Fibroblast of lung (primary cell): ENCODE results near the gene ALAS1. TPM values are rescaled to one million over a fixed set of nuclear protein-coding genes. Genes with fewer than 3 reads are reported as not detected.

Experiments used
- DNase-seq, 2 donors: peaks; one replicate each; pipeline versions ENCODE4 v3.0.0 to v3.0.0-alpha.2; 2010; ENCODE audit warnings: low read depth in 2 of 2
- H2AFZ ChIP-seq: 2 replicates; pipeline ENCODE4 v1.5.1; 2012; ENCODE audit warnings: low read length, control low read depth, inconsistent platforms
- H3K27ac ChIP-seq: 2 replicates; pipeline ENCODE4 v1.5.1; 2011; ENCODE audit warnings: low read length, control low read depth; ENCODE audit not compliant: insufficient read depth
- H3K27me3 ChIP-seq: 2 replicates; pipeline ENCODE4 v1.5.1; 2011; ENCODE audit warnings: mild to moderate bottlenecking, low read length; ENCODE audit not compliant: control insufficient read depth, insufficient read depth
- H3K36me3 ChIP-seq: 2 replicates; pipeline ENCODE4 v1.5.1; 2011; ENCODE audit warnings: low read length; ENCODE audit not compliant: control insufficient read depth, insufficient read depth
- H3K4me1 ChIP-seq: 2 replicates; pipeline ENCODE4 v1.5.1; 2011; ENCODE audit warnings: low read length; ENCODE audit not compliant: control insufficient read depth, insufficient read depth; ENCODE audit errors: extremely low read depth
- H3K4me2 ChIP-seq: 2 replicates; pipeline ENCODE4 v1.5.1; 2011; ENCODE audit warnings: low read length, control low read depth; ENCODE audit not compliant: insufficient read depth; ENCODE audit errors: extremely low read depth
- H3K4me3 ChIP-seq, 4 experiments: fragments of 200-600 bp in 1 of 4; sonication (generic) in 1 of 4; replicated peaks in 1 of 4; 2 replicates each; pipeline ENCODE4 v1.5.1; 2011 to 2016; ENCODE audit warnings: low read length in 4 of 4, low read depth in 3 of 4, mild to moderate bottlenecking in 3 of 4, control low read depth in 2 of 4, inconsistent platforms in 1 of 4, mixed read lengths in 1 of 4; ENCODE audit not compliant: insufficient read depth in 1 of 4; ENCODE audit errors: control extremely low read depth in 1 of 4
- H3K79me2 ChIP-seq: 2 replicates; pipeline ENCODE4 v1.5.1; 2012; ENCODE audit warnings: mild to moderate bottlenecking, low read length, inconsistent platforms; ENCODE audit not compliant: control insufficient read depth, insufficient read depth
- H3K9ac ChIP-seq: 2 replicates; pipeline ENCODE4 v1.5.1; 2011; ENCODE audit warnings: mild to moderate bottlenecking, low read length, control low read depth; ENCODE audit not compliant: insufficient read depth
- H3K9me3 ChIP-seq: 2 replicates; pipeline ENCODE4 v1.5.1; 2012; ENCODE audit warnings: low read depth, low read length; ENCODE audit not compliant: control insufficient read depth, insufficient read depth
- H4K20me1 ChIP-seq: 2 replicates; pipeline ENCODE4 v1.5.1; 2011; ENCODE audit warnings: low read length; ENCODE audit not compliant: control insufficient read depth, insufficient read depth; ENCODE audit errors: extremely low read depth
- EZH2 ChIP-seq: IDR thresholded peaks from 2 replicates; pipeline ENCODE4 v1.5.1; 2012; ENCODE audit warnings: low read length, control low read depth, mild to moderate bottlenecking; ENCODE audit errors: missing control alignments
- polyA plus RNA-seq, 2 donors: library from polyadenylated mRNA; depleted of rRNA in 1 of 2; stranded (reverse) in 1 of 2; unstranded in 1 of 2; fragments of >200 nt; gene quantifications; 2 replicates each; pipeline ENCODE4 v1.2.1, GENCODE V29; 2011 to 2012; ENCODE audit warnings: missing spikeins in 1 of 2
- total RNA-seq: library from RNA; depleted of rRNA; stranded (reverse); fragments of >200 nt; gene quantifications from 2 replicates; pipeline ENCODE4 v1.2.1, GENCODE V29; 2014
- TF ChIP-seq, protein P1 (sequence below), 2 donors: IDR thresholded peaks in 1 of 2; conservative IDR thresholded peaks in 1 of 2; 1 replicate in 1 of 2; 2 replicates in 1 of 2; pipeline ENCODE4 v1.5.1; 2011 to 2012; ENCODE audit warnings: low read length in 2 of 2, control low read depth in 1 of 2, inconsistent platforms in 1 of 2, low read depth in 1 of 2, mild to moderate bottlenecking in 1 of 2

The ALAS1 gene
- total and polyA plus RNA-seq, 2 donors (not counting 1 experiment from before 2014, with no cell fraction given): 60.9 to 61.8 TPM

DNA sequence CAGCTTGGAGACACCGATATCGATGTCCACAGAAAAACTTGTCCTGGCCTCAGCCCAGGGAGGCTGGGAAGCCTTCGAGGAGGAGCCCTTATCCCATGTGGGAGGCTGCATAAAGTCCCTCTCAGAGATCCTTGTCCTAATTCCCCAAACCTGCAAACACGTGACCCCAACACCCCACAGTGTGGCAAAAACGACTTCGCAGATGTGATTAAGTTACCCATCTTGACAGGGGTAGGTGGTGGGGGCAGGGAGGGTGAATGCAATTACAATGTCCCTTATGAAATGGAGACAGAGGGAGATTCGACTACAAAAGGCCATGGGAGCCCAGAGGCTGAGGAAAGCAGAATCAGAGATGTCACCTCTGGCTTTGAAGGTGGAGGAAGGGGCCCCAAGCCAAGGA is 29.8 kb downstream of the ALAS1 start:
- no peak overlapping the region for H2AFZ ChIP-seq
- H3K79me2 ChIP-seq: no peaks in the 10 kb centered on the region
- H3K4me3 ChIP-seq: no peak overlapping the region
- H3K27me3 ChIP-seq: no peaks in the 10 kb centered on the region
- no peaks in the 10 kb centered on the region for H3K4me1 ChIP-seq
- peaks cover 31% of the 10 kb centered on the region for H3K36me3 ChIP-seq
- H3K27ac ChIP-seq: no peak overlapping the region
- no peak for DNase-seq
- no peaks in the 10 kb centered on the region for H3K9me3 ChIP-seq
- TF ChIP-seq, protein P1, sequence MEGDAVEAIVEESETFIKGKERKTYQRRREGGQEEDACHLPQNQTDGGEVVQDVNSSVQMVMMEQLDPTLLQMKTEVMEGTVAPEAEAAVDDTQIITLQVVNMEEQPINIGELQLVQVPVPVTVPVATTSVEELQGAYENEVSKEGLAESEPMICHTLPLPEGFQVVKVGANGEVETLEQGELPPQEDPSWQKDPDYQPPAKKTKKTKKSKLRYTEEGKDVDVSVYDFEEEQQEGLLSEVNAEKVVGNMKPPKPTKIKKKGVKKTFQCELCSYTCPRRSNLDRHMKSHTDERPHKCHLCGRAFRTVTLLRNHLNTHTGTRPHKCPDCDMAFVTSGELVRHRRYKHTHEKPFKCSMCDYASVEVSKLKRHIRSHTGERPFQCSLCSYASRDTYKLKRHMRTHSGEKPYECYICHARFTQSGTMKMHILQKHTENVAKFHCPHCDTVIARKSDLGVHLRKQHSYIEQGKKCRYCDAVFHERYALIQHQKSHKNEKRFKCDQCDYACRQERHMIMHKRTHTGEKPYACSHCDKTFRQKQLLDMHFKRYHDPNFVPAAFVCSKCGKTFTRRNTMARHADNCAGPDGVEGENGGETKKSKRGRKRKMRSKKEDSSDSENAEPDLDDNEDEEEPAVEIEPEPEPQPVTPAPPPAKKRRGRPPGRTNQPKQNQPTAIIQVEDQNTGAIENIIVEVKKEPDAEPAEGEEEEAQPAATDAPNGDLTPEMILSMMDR (conservative IDR thresholded peaks at IDR 0.05 in 1 of 2, IDR thresholded peaks at IDR 0.05 in 1 of 2; ENCODE audit: low read depth in 1 of 2, low read length in 2 of 2): no peak
- no peaks in the 10 kb centered on the region for H4K20me1 ChIP-seq
- H3K9ac ChIP-seq: no peak overlapping the region
- no peak overlapping the region for H3K4me2 ChIP-seq

DNA sequence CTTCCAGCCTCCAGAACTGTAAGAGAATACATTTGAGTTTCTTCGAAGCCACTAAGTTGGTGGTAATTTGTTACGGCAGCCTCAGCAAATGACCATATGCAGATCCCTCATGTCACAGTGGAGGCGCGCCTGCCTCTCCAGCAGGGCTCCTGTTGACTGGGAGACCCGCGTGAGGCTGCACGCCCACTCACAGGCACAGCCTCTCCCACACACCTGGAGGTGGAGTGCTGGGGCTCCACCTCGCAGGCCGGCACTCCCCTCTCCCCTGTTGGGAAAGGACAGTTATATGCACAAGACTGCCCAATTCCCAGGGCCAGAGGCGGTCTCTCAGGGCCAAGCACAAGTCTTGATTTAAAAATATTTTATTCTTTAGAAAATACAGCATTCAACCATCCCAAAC is 30.3 kb downstream of the ALAS1 start:
- no peak overlapping the region for H3K27ac ChIP-seq
- H3K4me3 ChIP-seq: no peak overlapping the region
- no peaks in the 10 kb centered on the region for H4K20me1 ChIP-seq
- H3K4me1 ChIP-seq: no peaks in the 10 kb centered on the region
- H3K4me2 ChIP-seq: no peak overlapping the region
- H3K9ac ChIP-seq: no peak overlapping the region
- H3K36me3 ChIP-seq: peaks cover 35% of the 10 kb centered on the region
- H3K79me2 ChIP-seq: no peaks in the 10 kb centered on the region
- H2AFZ ChIP-seq: no peak overlapping the region
- TF ChIP-seq, protein P1 (conservative IDR thresholded peaks at IDR 0.05 in 1 of 2, IDR thresholded peaks at IDR 0.05 in 1 of 2; ENCODE audit: low read depth in 1 of 2, low read length in 2 of 2): no peak
- no peak for TF ChIP-seq EZH2
- no peaks in the 10 kb centered on the region for H3K27me3 ChIP-seq
- no peaks in the 10 kb centered on the region for H3K9me3 ChIP-seq
- DNase-seq: no peak

DNA sequence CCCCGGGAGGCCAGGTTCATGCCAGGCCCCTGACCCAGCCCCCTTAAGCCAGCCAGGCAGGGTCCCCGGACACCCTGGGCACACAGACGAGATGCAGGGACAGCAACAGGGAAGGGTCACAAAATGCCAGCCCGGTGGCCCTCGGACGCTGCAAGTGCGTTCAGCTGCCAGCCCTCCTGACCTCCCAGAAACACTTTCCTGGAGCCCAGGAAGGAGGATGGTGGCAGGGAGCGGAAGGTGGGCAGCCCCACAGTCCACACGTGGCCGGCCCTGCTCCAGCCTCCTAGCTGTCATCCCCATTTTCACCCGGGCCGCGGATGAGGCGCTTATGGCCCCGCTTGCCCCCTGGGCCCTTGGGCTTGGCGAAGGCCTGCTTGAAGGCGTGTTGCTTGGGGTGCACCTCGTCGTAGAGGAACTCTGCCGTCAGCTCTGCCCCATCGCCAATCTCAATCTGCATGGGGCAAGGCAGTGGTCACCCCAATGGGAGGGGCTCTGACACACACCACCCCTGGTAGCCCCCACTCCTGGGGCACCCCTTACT is 30.9 kb downstream of the ALAS1 start:
- Histone ChIP-seq H3K27ac (no peak overlapping the region), H3K4me2 (no peak overlapping the region), H3K9me3 (no peaks in the 10 kb centered on the region), H3K4me3 (no peak overlapping the region), H3K79me2 (no peaks in the 10 kb centered on the region), H3K36me3 (peaks cover 37% of the 10 kb centered on the region), H3K9ac (no peak overlapping the region), H2AFZ (no peak overlapping the region), H4K20me1 (no peaks in the 10 kb centered on the region), H3K4me1 (no peaks in the 10 kb centered on the region), H3K27me3 (no peaks in the 10 kb centered on the region)
- DNase-seq: no peak
- TF ChIP-seq, protein P1 (conservative IDR thresholded peaks at IDR 0.05 in 1 of 2, IDR thresholded peaks at IDR 0.05 in 1 of 2; ENCODE audit: low read depth in 1 of 2, low read length in 2 of 2): no peak
